ENCODE results near the gene PDCL3.

Gene PDCL3

DNA sequence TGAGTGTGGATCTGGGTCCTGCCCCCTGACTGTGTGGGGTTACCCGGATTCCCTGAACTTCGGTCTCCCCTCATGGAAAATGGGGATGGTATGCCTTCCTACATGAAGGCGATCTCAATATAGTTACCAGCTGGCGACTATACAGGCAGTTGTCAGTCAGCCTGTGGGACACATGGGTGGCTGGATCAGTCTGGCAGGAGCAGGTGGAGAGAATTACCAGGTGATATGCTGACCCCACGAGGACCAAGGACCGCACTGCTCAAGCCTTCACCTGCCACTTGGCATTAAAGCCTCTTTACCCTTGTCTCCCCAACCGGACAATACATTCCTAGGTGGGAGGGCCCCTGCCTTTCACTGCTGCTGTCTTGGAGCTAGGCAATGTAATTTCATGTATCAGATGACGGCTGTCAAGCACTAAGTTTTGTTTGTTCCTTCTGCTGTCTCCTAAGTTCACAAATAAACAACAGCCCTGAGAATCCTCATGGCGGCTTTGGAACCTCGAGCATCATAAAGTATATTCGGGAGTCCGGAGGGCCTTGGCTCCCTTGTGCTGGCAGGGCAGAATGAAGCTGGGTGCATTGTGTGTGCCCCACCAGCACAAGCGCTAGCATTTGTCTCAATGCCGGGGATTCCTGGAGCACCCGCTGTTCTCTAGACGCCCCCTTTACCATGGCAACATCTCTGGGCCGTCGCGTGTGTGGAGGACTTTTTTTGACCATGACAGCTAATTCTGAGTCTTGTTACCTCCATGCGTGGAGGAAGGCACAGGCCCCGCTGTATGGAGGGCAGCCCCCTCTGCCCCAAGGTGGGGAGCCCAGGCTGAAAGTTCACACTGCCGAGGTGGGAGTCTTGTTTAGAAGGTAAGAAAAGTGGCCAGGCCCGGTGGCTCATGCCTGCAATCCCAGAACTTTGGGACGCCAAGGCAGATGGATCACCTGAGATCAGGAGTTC, 48.6 kb downstream of the PDCL3 start:
- DNase-seq (ENCODE audit: low read depth, low spot score), result no peak
- H3K36me3 ChIP-seq (ENCODE audit: control insufficient read depth, insufficient read depth, low read length), result no peaks in the 10 kb centered on the region
- H3K27me3 ChIP-seq (ENCODE audit: control insufficient read depth, insufficient read depth, low read length), result no peaks in the 10 kb centered on the region
- no peak overlapping the region for H3K27ac ChIP-seq (ENCODE audit: low read length)
- H3K4me3 ChIP-seq (ENCODE audit: low read length), result no peak overlapping the region
- no CpG with 5 or more reads among the region's 24 CpGs for WGBS (ENCODE audit: insufficient coverage, insufficient read length)
- H3K4me1 ChIP-seq (ENCODE audit: control insufficient read depth, insufficient read depth, low read length), result no peaks in the 10 kb centered on the region
- H3K9me3 ChIP-seq (ENCODE audit: control insufficient read depth, insufficient read depth, low read length), result no peaks in the 10 kb centered on the region

DNA sequence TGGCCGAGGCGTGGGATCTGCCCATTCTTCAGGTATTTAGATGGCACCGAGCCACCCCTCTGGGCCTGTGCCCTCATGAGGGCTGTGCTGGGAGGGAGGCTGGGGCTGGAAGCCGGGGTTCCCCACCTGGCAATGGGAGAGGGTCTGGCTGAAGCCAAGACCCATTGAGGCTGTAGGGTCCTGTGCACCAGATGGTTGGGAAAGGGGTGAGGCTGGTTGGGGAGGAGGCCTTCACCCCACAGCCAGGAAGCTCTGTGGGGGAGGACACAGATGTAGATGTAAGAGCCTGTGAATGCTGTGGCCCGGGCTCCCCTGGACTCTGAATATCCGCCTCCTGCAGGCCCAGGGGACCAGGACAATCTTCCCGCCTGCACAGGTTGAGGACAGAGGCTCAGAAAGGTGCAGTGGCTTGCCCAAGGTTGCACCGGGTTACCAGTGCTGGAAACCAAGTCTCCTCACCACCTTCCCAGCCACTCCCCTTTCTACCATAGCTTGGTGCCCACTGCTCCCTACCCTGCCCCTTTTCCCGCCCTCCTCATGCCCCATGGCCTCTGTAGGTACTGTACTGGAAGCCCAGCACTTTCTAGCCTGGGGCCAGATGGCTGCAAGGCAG, 49.7 kb downstream of the PDCL3 start:
- no CpG with 5 or more reads among the region's 9 CpGs for WGBS (ENCODE audit: insufficient coverage, insufficient read length)
- Histone ChIP-seq H3K9me3 (ENCODE audit: control insufficient read depth, insufficient read depth, low read length) (no peaks in the 10 kb centered on the region), H3K36me3 (ENCODE audit: control insufficient read depth, insufficient read depth, low read length) (no peaks in the 10 kb centered on the region), H3K4me3 (ENCODE audit: low read length) (no peak overlapping the region), H3K4me1 (ENCODE audit: control insufficient read depth, insufficient read depth, low read length) (no peaks in the 10 kb centered on the region), H3K27ac (ENCODE audit: low read length) (no peak overlapping the region), H3K27me3 (ENCODE audit: control insufficient read depth, insufficient read depth, low read length) (no peaks in the 10 kb centered on the region)
- DNase-seq (ENCODE audit: low read depth, low spot score), result no peak

DNA sequence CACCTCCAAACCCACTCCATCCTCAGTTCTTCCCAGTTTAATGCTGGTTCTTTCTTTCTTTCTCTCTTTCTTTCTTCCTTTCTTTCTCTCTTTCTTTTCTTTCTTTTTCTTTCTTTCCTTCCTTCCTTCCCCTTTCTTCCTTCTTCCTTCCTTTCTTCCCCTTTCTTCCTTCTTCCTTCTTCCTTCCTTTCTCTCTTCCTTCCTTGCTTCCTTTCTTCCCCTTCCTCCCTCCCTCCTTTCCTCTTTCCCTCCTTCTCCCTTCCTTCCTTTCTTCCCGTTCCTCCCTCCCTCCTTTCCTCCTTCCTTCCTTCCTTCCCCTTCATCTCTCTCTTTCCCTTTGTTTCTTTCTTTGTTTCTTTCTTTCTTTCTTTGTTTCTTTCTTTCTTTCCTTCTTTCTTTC, 50.9 kb downstream of the PDCL3 start:
- Histone ChIP-seq H3K27me3 (ENCODE audit: control insufficient read depth, insufficient read depth, low read length) (no peaks in the 10 kb centered on the region), H3K4me3 (ENCODE audit: low read length) (no peak overlapping the region), H3K27ac (ENCODE audit: low read length) (no peak overlapping the region), H3K4me1 (ENCODE audit: control insufficient read depth, insufficient read depth, low read length) (no peaks in the 10 kb centered on the region), H3K36me3 (ENCODE audit: control insufficient read depth, insufficient read depth, low read length) (no peaks in the 10 kb centered on the region), H3K9me3 (ENCODE audit: control insufficient read depth, insufficient read depth, low read length) (no peaks in the 10 kb centered on the region)
- no CpG with 5 or more reads among the region's 1 CpG for WGBS (ENCODE audit: insufficient coverage, insufficient read length)
- DNase-seq (ENCODE audit: low read depth, low spot score), result no peak

DNA sequence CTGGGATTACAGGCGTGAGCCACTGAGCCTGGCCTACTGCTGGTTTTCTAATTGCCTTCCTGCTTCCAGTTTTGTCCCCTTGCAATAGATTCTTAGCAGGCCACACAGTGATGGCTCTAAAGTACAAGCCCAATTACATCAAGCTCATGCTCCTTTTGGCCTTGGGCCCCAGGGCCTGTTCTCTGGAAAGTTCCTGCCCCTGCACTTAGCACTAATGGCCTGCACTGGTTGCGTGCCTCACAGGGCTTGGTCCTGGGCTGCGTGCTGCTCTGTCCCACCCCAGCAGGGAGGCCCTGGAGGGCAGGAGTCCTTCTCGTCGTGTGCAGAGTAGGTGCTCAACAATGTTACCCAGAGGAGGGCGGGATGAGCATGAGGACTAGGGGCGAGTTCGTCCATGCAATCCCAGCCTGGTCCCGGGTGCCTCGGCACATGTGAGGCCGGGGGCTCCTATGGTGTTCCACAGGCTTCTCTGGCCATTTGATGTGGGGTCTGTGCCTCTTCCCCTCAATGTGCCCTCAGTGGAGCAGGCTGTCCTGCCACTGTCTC, 51.7 kb downstream of the PDCL3 start:
- Histone ChIP-seq H3K4me1 (ENCODE audit: control insufficient read depth, insufficient read depth, low read length) (no peaks in the 10 kb centered on the region), H3K9me3 (ENCODE audit: control insufficient read depth, insufficient read depth, low read length) (no peaks in the 10 kb centered on the region), H3K4me3 (ENCODE audit: low read length) (no peak overlapping the region), H3K27ac (ENCODE audit: low read length) (no peak overlapping the region), H3K27me3 (ENCODE audit: control insufficient read depth, insufficient read depth, low read length) (no peaks in the 10 kb centered on the region), H3K36me3 (ENCODE audit: control insufficient read depth, insufficient read depth, low read length) (no peaks in the 10 kb centered on the region)
- no peak for DNase-seq (ENCODE audit: low read depth, low spot score)
- no CpG with 5 or more reads among the region's 11 CpGs for WGBS (ENCODE audit: insufficient coverage, insufficient read length)

DNA sequence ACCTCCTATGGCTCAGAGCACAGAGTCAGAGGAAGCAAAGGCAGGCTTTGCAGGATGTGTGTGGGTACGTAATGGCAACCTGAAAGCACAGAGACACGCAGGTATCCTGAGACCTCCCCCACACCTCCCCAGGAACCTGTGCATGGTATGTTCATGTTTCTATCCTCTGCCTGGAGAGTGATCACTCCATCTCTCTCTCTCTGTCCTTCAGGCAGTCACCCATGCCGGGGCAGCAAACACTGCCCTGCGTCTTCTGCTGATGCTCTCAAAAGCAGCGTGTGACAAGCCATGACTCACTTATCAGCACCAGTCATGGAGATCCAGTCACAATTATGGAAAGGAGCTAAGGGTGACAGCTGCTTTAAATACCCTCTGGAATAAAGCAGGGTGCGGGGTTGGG, 52.7 kb downstream of the PDCL3 start:
- no CpG with 5 or more reads among the region's 6 CpGs for WGBS (ENCODE audit: insufficient coverage, insufficient read length)
- Histone ChIP-seq H3K4me1 (ENCODE audit: control insufficient read depth, insufficient read depth, low read length) (no peaks in the 10 kb centered on the region), H3K9me3 (ENCODE audit: control insufficient read depth, insufficient read depth, low read length) (no peaks in the 10 kb centered on the region), H3K36me3 (ENCODE audit: control insufficient read depth, insufficient read depth, low read length) (no peaks in the 10 kb centered on the region), H3K27ac (ENCODE audit: low read length) (no peak overlapping the region), H3K4me3 (ENCODE audit: low read length) (no peak overlapping the region), H3K27me3 (ENCODE audit: control insufficient read depth, insufficient read depth, low read length) (no peaks in the 10 kb centered on the region)
- no peak for DNase-seq (ENCODE audit: low read depth, low spot score)

DNA sequence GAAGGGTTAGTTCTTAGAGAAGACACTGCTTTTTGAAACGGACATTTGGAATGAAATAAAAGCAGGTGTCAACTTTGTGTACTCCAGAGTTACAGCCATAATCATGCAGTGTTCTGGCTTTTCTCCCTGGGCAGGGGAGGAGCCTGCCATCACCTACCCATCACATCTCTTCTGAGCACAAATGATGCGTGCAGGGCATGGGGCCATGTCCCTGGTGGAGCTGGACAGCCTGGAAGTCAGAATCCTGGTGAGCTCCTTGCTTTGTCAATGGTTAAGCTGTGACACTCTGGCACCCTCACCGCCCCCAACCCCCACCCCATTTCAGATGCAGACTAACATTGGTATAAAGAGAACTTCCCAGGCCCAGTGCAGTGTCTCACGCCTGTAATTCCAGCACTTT, 53.1 kb downstream of the PDCL3 start:
- no peak overlapping the region for H3K27ac ChIP-seq (ENCODE audit: low read length)
- WGBS (ENCODE audit: insufficient coverage, insufficient read length), result no CpG with 5 or more reads among the region's 4 CpGs
- H3K4me1 ChIP-seq (ENCODE audit: control insufficient read depth, insufficient read depth, low read length), result no peaks in the 10 kb centered on the region
- DNase-seq (ENCODE audit: low read depth, low spot score), result no peak
- H3K36me3 ChIP-seq (ENCODE audit: control insufficient read depth, insufficient read depth, low read length), result no peaks in the 10 kb centered on the region
- H3K27me3 ChIP-seq (ENCODE audit: control insufficient read depth, insufficient read depth, low read length), result no peaks in the 10 kb centered on the region
- H3K9me3 ChIP-seq (ENCODE audit: control insufficient read depth, insufficient read depth, low read length), result no peaks in the 10 kb centered on the region
- no peak overlapping the region for H3K4me3 ChIP-seq (ENCODE audit: low read length)

DNA sequence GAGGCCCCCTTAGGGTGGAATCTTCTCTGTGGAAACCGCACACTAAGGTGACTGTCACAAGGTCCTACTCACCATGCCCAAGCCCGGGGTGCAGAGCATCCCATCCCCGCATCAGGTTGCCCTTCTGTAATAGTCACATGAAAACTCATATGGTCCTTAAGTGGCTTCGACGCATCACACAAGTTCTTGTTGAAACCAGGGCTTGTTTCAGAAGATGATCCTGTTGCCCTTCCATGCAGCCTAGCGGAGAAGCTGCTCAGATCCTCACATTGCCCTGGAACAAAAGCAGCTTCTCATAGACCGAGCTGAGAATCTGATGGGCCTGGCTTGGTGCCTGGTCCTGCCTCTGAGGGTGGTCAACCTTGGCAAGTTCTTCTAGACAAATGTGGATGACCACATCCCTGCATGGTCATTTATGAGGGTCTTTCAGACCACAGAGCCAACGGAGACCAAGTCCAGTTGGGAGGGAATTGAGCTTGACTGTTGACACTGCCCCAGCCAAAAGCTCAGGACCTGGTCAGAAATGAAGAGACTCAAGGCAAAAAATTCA, 54.1 kb downstream of the PDCL3 start:
- H3K4me3 ChIP-seq (ENCODE audit: low read length), result no peak overlapping the region
- H3K4me1 ChIP-seq (ENCODE audit: control insufficient read depth, insufficient read depth, low read length), result no peaks in the 10 kb centered on the region
- no peaks in the 10 kb centered on the region for H3K27me3 ChIP-seq (ENCODE audit: control insufficient read depth, insufficient read depth, low read length)
- no peak for DNase-seq (ENCODE audit: low read depth, low spot score)
- no peaks in the 10 kb centered on the region for H3K36me3 ChIP-seq (ENCODE audit: control insufficient read depth, insufficient read depth, low read length)
- no peak overlapping the region for H3K27ac ChIP-seq (ENCODE audit: low read length)
- WGBS (ENCODE audit: insufficient coverage, insufficient read length), result no CpG with 5 or more reads among the region's 8 CpGs
- no peaks in the 10 kb centered on the region for H3K9me3 ChIP-seq (ENCODE audit: control insufficient read depth, insufficient read depth, low read length)

DNA sequence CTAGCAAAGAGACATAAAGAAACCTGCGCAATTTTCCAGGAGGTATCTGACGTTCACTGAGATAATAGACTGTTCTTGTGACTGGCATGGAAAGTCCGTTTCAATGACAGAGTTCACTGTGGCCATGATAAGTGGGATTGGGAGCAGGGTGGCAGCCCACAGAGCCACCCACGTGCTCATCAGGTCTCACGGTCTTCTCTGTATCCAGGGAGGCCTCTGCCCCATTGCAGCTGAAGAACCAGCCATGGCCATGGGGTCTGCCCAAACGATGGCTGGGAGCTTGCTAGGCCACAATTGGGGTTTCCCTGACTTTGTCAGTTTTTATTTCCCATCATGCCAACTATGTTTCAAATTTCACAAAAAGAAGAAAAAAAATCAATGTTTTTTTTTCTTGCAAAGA, 57.2 kb downstream of the PDCL3 start:
- Histone ChIP-seq H3K4me3 (ENCODE audit: low read length) (no peak overlapping the region), H3K27me3 (ENCODE audit: control insufficient read depth, insufficient read depth, low read length) (no peaks in the 10 kb centered on the region), H3K9me3 (ENCODE audit: control insufficient read depth, insufficient read depth, low read length) (no peaks in the 10 kb centered on the region), H3K36me3 (ENCODE audit: control insufficient read depth, insufficient read depth, low read length) (no peaks in the 10 kb centered on the region), H3K27ac (ENCODE audit: low read length) (no peak overlapping the region), H3K4me1 (ENCODE audit: control insufficient read depth, insufficient read depth, low read length) (no peaks in the 10 kb centered on the region)
- WGBS (ENCODE audit: insufficient coverage, insufficient read length), result no CpG with 5 or more reads among the region's 6 CpGs
- DNase-seq (ENCODE audit: low read depth, low spot score), result no peak

DNA sequence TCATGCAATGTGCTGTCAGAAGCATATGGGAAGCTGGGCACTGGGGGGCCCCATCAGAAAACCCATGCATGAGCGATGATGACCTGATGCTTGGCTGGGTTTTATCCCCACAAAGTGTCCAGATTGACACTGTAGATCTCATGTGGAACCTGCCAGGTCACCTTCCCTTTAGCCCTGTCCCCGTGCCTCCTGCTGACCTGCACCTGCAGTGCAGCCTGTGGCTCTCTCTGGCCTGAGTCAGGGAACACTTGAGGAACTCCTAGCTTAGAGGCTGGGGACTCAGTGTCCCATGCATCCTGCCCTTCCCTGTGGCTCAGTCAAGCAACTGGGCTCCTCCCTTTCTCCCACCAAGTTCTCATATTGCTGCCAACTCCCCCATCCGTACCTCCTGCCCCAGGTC, 57.7 kb downstream of the PDCL3 start:
- no peak overlapping the region for H3K4me3 ChIP-seq (ENCODE audit: low read length)
- no peaks in the 10 kb centered on the region for H3K36me3 ChIP-seq (ENCODE audit: control insufficient read depth, insufficient read depth, low read length)
- H3K27me3 ChIP-seq (ENCODE audit: control insufficient read depth, insufficient read depth, low read length), result no peaks in the 10 kb centered on the region
- no peak for DNase-seq (ENCODE audit: low read depth, low spot score)
- H3K9me3 ChIP-seq (ENCODE audit: control insufficient read depth, insufficient read depth, low read length), result no peaks in the 10 kb centered on the region
- no peaks in the 10 kb centered on the region for H3K4me1 ChIP-seq (ENCODE audit: control insufficient read depth, insufficient read depth, low read length)
- no peak overlapping the region for H3K27ac ChIP-seq (ENCODE audit: low read length)
- WGBS (ENCODE audit: insufficient coverage, insufficient read length), result no CpG with 5 or more reads among the region's 3 CpGs

DNA sequence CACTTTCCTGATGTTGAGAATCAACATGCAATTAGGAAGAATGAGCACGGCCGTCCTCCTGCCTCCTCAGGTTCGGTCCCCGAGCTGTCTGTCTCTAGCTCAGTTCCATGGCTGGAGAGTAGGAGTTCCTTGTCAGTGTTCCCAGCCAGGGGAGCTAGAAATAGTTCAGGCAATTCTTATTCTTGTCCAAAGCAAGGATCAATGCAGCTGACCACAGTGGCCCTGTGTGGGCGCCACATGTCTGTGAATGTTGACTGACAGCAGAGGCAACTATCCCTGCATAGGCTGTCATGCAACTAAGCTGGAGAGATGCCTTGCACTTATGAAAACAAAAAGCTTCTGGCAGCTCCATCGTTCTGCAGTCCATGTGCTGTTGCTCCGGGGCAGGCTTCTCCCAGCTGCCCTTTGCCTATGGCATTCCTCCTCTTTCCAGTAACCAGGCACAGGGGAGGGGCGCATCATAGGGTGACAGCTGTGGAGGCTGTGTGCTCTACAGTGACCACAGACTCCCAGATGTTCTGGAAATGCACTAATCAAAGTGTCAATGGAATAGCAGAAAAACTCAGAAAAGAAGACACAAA, 58.7 kb downstream of the PDCL3 start:
- Histone ChIP-seq H3K9me3 (ENCODE audit: control insufficient read depth, insufficient read depth, low read length) (no peaks in the 10 kb centered on the region), H3K36me3 (ENCODE audit: control insufficient read depth, insufficient read depth, low read length) (no peaks in the 10 kb centered on the region), H3K4me3 (ENCODE audit: low read length) (no peak overlapping the region), H3K27ac (ENCODE audit: low read length) (no peak overlapping the region), H3K27me3 (ENCODE audit: control insufficient read depth, insufficient read depth, low read length) (no peaks in the 10 kb centered on the region), H3K4me1 (ENCODE audit: control insufficient read depth, insufficient read depth, low read length) (no peaks in the 10 kb centered on the region)
- WGBS (ENCODE audit: insufficient coverage, insufficient read length), result no CpG with 5 or more reads among the region's 8 CpGs
- no peak for DNase-seq (ENCODE audit: low read depth, low spot score)
